Gastroesophageal sphincter (tissue), 3 donors: Measurements from ENCODE around the gene ZNF146.

Experiments
- CTCF ChIP-seq, 4 experiments: fragments of 200-600 bp in 2 of 4; fragments of 450-650 bp in 2 of 4; sonication (generic) in 1 of 4; IDR thresholded peaks; one replicate each; pipeline ENCODE4 v1.5.1; 2017 to 2019; ENCODE audit warnings: antibody characterized with exemption in 4 of 4, mild to moderate bottlenecking in 2 of 4, moderate library complexity in 2 of 4
- EP300 ChIP-seq: sonication (generic); formaldehyde crosslinking; IDR thresholded peaks from one replicate; pipeline ENCODE4 v1.6.1; 2017; ENCODE audit warnings: antibody characterized with exemption, mild to moderate bottlenecking
- POLR2A ChIP-seq, 2 donors: fragments of 450-650 bp; IDR thresholded peaks; one replicate each; pipeline ENCODE4 v1.6.1; 2017; ENCODE audit warnings: antibody characterized with exemption in 2 of 2, mild to moderate bottlenecking in 2 of 2, moderate library complexity in 1 of 2
- POLR2AphosphoS5 ChIP-seq: sonication (generic); formaldehyde crosslinking; IDR thresholded peaks from one replicate; pipeline ENCODE4 v1.6.1; 2017; ENCODE audit warnings: antibody characterized with exemption

DNA sequence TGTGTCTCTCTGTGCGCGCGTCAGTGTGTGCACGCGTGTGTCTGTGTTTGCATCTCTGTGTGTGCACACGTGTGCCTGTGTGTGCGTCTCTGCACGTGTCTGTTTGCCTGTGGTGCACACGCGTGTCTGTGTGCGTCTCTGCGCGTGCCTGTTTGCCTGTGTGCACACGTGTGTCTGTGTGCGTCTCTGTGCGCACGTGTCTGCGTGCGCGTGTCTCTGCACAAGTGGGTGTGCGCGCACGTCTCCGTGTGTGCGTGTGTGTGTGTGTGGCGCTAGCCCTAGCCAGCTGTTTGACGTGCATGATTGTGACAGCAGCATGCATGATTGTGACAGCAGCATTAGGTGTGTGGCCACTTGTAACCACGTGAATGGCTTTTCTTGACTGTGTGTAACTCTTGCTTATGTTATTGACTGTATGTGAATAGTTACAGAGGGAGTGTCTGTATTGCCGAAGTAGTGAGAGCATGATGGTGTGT lies 31.1 kb downstream of the ZNF146 start:
- no peak for TF ChIP-seq POLR2AphosphoS5
- TF ChIP-seq CTCF (IDR thresholded peaks at IDR 0.05), result no peak
- TF ChIP-seq POLR2A (IDR thresholded peaks at IDR 0.05), result no peak
- TF ChIP-seq EP300, result no peak
